GM19438 (cell line): ENCODE results near the gene UBE3A.

ENCODE experiments used
- ATAC-seq: cut with Tn5 transposase; IDR thresholded peaks from one replicate; pipeline ENCODE4 v1.9.1; 2021; ENCODE audit warnings: low read depth; ENCODE audit not compliant: unreplicated experiment

Gene UBE3A

GRCh38 chr15:25406846-25407245 lies 32.0 kb downstream of the UBE3A start:
- ATAC-seq = no peak

GRCh38 chr15:25406261-25406660 lies 32.6 kb downstream of the UBE3A start:
- no peak for ATAC-seq

GRCh38 chr15:25403771-25404170 lies 35.1 kb downstream of the UBE3A start:
- no peak for ATAC-seq

- no peak for ATAC-seq
Observed at GRCh38 chr15:25402342-25402741, 36.5 kb downstream of the UBE3A start.

GRCh38 chr15:25401501-25401900 lies 37.3 kb downstream of the UBE3A start:
- ATAC-seq = no peak

GRCh38 chr15:25397100-25397499 lies 41.7 kb downstream of the UBE3A start:
- ATAC-seq = no peak

GRCh38 chr15:25394898-25395297 lies 43.9 kb downstream of the UBE3A start:
- ATAC-seq = no peak

GRCh38 chr15:25392806-25393205 lies 46.0 kb downstream of the UBE3A start:
- no peak for ATAC-seq

GRCh38 chr15:25391971-25392721 lies 46.7 kb downstream of the UBE3A start:
- no peak for ATAC-seq

- no peak for ATAC-seq
Observed at GRCh38 chr15:25385986-25386385, 52.8 kb downstream of the UBE3A start.

- ATAC-seq = no peak
Observed at GRCh38 chr15:25381579-25381978, 57.2 kb downstream of the UBE3A start.

GRCh38 chr15:25378501-25378901 lies 60.3 kb downstream of the UBE3A start:
- no peak for ATAC-seq

- no peak for ATAC-seq
Observed at GRCh38 chr15:25375557-25375956, 63.3 kb downstream of the UBE3A start.

GRCh38 chr15:25374143-25374542 lies 64.7 kb downstream of the UBE3A start:
- no peak for ATAC-seq

GRCh38 chr15:25372298-25372697 lies 66.5 kb downstream of the UBE3A start:
- no peak for ATAC-seq

GRCh38 chr15:25368850-25369249 lies 70.0 kb downstream of the UBE3A start:
- ATAC-seq = no peak

- ATAC-seq = no peak
Observed at GRCh38 chr15:25366058-25366457, 72.8 kb downstream of the UBE3A start.

GRCh38 chr15:25362545-25362944 lies 76.3 kb downstream of the UBE3A start:
- ATAC-seq = no peak

- no peak for ATAC-seq
Observed at GRCh38 chr15:25347707-25348106, 91.1 kb downstream of the UBE3A start.

- no peak for ATAC-seq
Observed at GRCh38 chr15:25346371-25346770, 92.5 kb downstream of the UBE3A start.

GRCh38 chr15:25345943-25346342 lies 92.9 kb downstream of the UBE3A start:
- no peak for ATAC-seq

GRCh38 chr15:25342629-25343028 lies 96.2 kb downstream of the UBE3A start:
- no peak for ATAC-seq

GRCh38 chr15:25339431-25339830 lies 99.4 kb downstream of the UBE3A start:
- ATAC-seq = no peak
